OCI-LY1 (cell line): Measurements from ENCODE around the gene HOXC10.

Source experiments
- H2AFZ ChIP-seq: fragments of 200-600 bp; sonication (generic), shearing (Covaris generic); 2 replicates; pipeline ENCODE4 v1.6.0; 2014; ENCODE audit warnings: antibody characterized with exemption, mild to moderate bottlenecking, low read length
- H3F3A ChIP-seq: fragments of 200-600 bp; sonication (generic), shearing (Covaris generic); 2 replicates; pipeline ENCODE4 v1.6.0; 2014; ENCODE audit warnings: mild to moderate bottlenecking, antibody characterized with exemption, low read length, moderate library complexity; ENCODE audit not compliant: insufficient read depth
- H3K27ac ChIP-seq: fragments of 200-600 bp; sonication (generic); 2 replicates; pipeline ENCODE4 v1.5.1; 2014; ENCODE audit warnings: low read length, mixed run types, mild to moderate bottlenecking, low read depth; ENCODE audit not compliant: poor library complexity, severe bottlenecking
- H3K27me3 ChIP-seq: fragments of 200-600 bp; sonication (generic); 2 replicates; pipeline ENCODE4 v1.6.0; 2014; ENCODE audit warnings: antibody characterized with exemption, mild to moderate bottlenecking, low read length, moderate library complexity; ENCODE audit not compliant: insufficient read depth
- H3K36me3 ChIP-seq: fragments of 200-600 bp; sonication (generic); 2 replicates; pipeline ENCODE4 v1.6.1; 2014; ENCODE audit warnings: mild to moderate bottlenecking, antibody characterized with exemption, low read length, moderate library complexity, mixed read lengths; ENCODE audit not compliant: insufficient read depth
- H3K4me1 ChIP-seq: fragments of 200-600 bp; sonication (generic); 2 replicates; pipeline ENCODE4 v1.5.1; 2014; ENCODE audit warnings: mild to moderate bottlenecking, low read length, moderate library complexity; ENCODE audit not compliant: insufficient read depth, severe bottlenecking
- H3K4me2 ChIP-seq: fragments of 200-600 bp; sonication (generic), shearing (Covaris generic); 2 replicates; pipeline ENCODE4 v1.6.1; 2014; ENCODE audit warnings: low read length
- H3K4me3 ChIP-seq: fragments of 200-600 bp; sonication (generic); 2 replicates; pipeline ENCODE4 v1.5.1; 2014; ENCODE audit warnings: low read length, low read depth, mild to moderate bottlenecking, mixed read lengths; ENCODE audit not compliant: poor library complexity, severe bottlenecking
- H3K79me2 ChIP-seq: fragments of 200-600 bp; shearing (Covaris generic); 2 replicates; pipeline ENCODE4 v1.6.1; 2016; ENCODE audit warnings: mixed run types, low read length, mixed read lengths; ENCODE audit not compliant: insufficient read depth
- H3K9ac ChIP-seq: fragments of 200-600 bp; sonication (generic), shearing (Covaris generic); 2 replicates; pipeline ENCODE4 v1.6.1; 2014; ENCODE audit warnings: mild to moderate bottlenecking, low read length, mixed read lengths
- H3K9me2 ChIP-seq: fragments of 200-600 bp; sonication (generic), shearing (Covaris generic); 2 replicates; pipeline ENCODE4 v1.6.1; 2014; ENCODE audit warnings: low read depth, mild to moderate bottlenecking, low read length, mixed read lengths
- H3K9me3 ChIP-seq: fragments of 200-600 bp; shearing (Covaris generic); 2 replicates; pipeline ENCODE4 v1.6.1; 2014; ENCODE audit warnings: low read length, mixed read lengths
- H4K20me1 ChIP-seq: fragments of 200-600 bp; sonication (generic), shearing (Covaris generic); 2 replicates; pipeline ENCODE4 v1.6.0; 2016; ENCODE audit warnings: mild to moderate bottlenecking, low read length; ENCODE audit not compliant: insufficient read depth
- EZH2 ChIP-seq: fragments of 200-600 bp; sonication (generic), shearing (Covaris generic); IDR thresholded peaks from 2 replicates; pipeline ENCODE4 v1.8.0; 2017; ENCODE audit warnings: borderline replicate concordance, mixed run types, mild to moderate bottlenecking, antibody characterized with exemption, low read length, moderate library complexity, mixed read lengths
- TF ChIP-seq, protein P1 (sequence below): fragments of 200-600 bp; sonication (generic), shearing (Covaris generic); IDR thresholded peaks from 2 replicates; pipeline ENCODE4 v1.5.1; 2017; ENCODE audit warnings: mild to moderate bottlenecking, antibody characterized with exemption, low read length, moderate library complexity, mixed read lengths

Gene HOXC10

DNA sequence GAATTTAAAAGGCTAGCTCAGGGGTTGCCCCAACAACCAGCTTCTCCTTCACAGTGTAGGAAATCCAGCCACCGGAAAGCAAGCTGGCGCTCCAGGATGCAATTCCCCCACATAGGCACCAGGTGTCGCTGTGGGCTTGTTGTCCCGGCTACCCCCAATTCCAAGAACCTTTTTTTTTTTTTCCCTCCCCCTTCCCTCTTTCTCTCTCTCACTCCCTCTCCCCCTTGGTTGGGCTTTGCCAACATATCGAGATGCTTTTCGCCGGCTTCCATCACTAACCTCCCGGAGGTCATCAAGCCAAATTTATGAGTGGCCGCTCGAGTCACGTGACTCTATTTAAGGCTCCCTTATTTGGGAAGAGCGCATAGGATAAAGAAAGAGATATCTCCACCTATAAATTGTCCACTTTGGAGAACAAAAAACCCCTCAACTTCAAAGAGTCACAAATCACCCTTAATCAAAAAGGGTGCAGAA lies 47.7 kb downstream of the HOXC10 start, which contains the start of gene HOXC5:
Gene HOXC5, plus strand, starts transcription at position 424 of the 474 bp plus-strand sequence. CDS start 73 bp downstream, outside the sequence.
- no peaks in the 10 kb centered on the region for H3K79me2 ChIP-seq
- TF ChIP-seq EZH2: no peak
- TF ChIP-seq, protein P1, sequence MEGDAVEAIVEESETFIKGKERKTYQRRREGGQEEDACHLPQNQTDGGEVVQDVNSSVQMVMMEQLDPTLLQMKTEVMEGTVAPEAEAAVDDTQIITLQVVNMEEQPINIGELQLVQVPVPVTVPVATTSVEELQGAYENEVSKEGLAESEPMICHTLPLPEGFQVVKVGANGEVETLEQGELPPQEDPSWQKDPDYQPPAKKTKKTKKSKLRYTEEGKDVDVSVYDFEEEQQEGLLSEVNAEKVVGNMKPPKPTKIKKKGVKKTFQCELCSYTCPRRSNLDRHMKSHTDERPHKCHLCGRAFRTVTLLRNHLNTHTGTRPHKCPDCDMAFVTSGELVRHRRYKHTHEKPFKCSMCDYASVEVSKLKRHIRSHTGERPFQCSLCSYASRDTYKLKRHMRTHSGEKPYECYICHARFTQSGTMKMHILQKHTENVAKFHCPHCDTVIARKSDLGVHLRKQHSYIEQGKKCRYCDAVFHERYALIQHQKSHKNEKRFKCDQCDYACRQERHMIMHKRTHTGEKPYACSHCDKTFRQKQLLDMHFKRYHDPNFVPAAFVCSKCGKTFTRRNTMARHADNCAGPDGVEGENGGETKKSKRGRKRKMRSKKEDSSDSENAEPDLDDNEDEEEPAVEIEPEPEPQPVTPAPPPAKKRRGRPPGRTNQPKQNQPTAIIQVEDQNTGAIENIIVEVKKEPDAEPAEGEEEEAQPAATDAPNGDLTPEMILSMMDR: peak; percentile 91
- H3K4me3 ChIP-seq: no peak within 1 kb of the TSS
- no peaks in the 10 kb centered on the region for H3K9me3 ChIP-seq
- no peaks in the 10 kb centered on the region for H3K9me2 ChIP-seq
- no peak within 1 kb of the TSS for H2AFZ ChIP-seq
- H3K36me3 ChIP-seq: no peaks in the 10 kb centered on the region
- no peaks in the 10 kb centered on the region for H4K20me1 ChIP-seq
- H3K4me2 ChIP-seq: no peak within 1 kb of the TSS
- no peak within 1 kb of the TSS for H3K27ac ChIP-seq
- H3K4me1 ChIP-seq: no peaks in the 10 kb centered on the region
- H3K9ac ChIP-seq: no peak within 1 kb of the TSS
- no peaks in the 10 kb centered on the region for H3F3A ChIP-seq
- peaks cover 4% of the 10 kb centered on the region; the same call in 1 of the 2 replicates for H3K27me3 ChIP-seq

DNA sequence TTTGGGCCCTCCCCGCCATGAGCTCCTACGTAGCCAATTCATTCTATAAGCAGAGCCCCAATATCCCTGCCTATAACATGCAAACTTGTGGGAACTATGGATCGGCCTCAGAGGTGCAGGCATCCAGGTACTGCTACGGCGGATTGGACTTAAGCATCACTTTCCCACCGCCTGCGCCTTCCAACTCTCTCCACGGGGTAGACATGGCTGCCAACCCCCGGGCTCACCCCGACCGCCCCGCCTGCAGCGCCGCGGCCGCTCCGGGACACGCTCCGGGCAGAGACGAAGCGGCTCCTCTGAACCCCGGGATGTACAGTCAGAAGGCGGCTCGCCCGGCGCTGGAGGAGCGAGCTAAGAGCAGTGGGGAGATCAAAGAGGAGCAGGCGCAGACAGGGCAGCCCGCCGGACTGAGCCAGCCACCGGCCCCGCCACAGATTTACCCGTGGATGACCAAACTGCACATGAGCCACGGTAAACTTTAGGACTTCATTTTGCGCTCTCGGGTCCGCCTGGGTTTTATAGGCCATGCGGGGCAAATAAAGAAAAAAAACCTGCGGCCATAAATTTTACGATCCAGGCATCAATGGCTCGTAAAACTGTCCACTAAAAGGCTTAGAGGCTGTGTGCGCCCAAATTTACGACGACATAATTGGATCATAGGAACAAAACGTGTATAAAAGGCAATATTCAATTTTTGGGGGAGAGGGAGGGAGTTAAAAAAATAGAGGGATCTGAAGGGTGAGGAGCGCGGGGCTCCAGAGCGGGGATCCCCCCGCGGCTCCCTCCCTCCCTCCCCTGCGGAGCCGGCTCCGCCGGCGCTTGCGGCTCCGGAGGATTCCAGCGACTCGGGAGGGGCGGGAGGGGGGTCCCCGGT lies 48.4 kb downstream of the HOXC10 start:
- Histone ChIP-seq H3K4me1 (no peaks in the 10 kb centered on the region), H3K9me3 (no peaks in the 10 kb centered on the region), H3K4me2 (no peak overlapping the region), H3K9me2 (no peaks in the 10 kb centered on the region), H3K79me2 (no peaks in the 10 kb centered on the region), H3K27ac (no peak overlapping the region), H2AFZ (no peak overlapping the region), H4K20me1 (no peaks in the 10 kb centered on the region), H3K9ac (no peak overlapping the region), H3F3A (no peaks in the 10 kb centered on the region), H3K4me3 (no peak overlapping the region), H3K36me3 (no peaks in the 10 kb centered on the region), H3K27me3 (peaks cover 4% of the 10 kb centered on the region; the same call in 1 of the 2 replicates)
- TF ChIP-seq, protein P1: no peak
- TF ChIP-seq EZH2: no peak

DNA sequence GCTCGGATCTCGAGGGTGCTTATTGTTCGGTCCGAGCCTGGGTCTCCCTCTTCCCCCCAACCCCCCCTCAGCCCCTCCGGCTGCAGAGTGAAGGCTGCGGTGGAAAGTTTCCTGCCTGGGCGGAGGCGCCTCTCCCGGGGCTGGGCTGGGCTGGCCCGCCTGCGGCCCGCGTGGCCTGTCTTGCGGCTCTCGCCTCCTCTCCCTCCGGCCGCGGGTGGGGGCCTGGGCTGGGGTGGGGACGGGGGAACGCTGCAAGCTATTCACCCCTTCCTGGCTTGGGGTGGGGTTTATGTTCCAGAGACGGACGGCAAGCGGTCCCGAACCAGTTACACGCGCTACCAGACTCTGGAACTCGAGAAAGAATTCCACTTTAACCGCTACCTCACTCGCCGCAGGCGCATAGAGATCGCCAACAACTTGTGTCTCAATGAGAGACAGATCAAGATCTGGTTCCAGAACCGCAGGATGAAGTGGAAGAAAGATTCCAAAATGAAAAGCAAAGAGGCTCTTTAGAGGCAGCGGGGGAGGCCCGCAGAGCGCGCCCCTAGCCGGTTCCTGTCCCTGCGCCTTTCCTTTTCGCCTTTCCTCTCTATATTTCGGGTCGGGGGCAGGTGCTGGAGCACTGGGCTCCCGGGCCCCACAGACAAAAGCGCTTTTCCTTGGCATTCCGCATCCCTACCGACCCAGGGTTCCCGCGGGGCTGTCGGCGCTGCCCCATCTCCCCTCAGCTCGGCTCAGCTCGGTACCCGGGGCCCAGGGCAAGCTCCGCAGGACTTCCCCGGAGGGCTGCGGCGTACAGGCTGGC lies 49.2 kb downstream of the HOXC10 start:
- no peak overlapping the region for H3K4me3 ChIP-seq
- H3K4me1 ChIP-seq: no peaks in the 10 kb centered on the region
- no peak overlapping the region for H3K4me2 ChIP-seq
- H3K79me2 ChIP-seq: no peaks in the 10 kb centered on the region
- no peak overlapping the region for H3K9ac ChIP-seq
- H3K9me3 ChIP-seq: no peaks in the 10 kb centered on the region
- H3K27me3 ChIP-seq: peaks cover 4% of the 10 kb centered on the region; the same call in 1 of the 2 replicates
- H2AFZ ChIP-seq: no peak overlapping the region
- no peak overlapping the region for H3K27ac ChIP-seq
- no peaks in the 10 kb centered on the region for H3F3A ChIP-seq
- no peaks in the 10 kb centered on the region for H4K20me1 ChIP-seq
- H3K36me3 ChIP-seq: no peaks in the 10 kb centered on the region
- no peaks in the 10 kb centered on the region for H3K9me2 ChIP-seq
- no peak for TF ChIP-seq EZH2
- TF ChIP-seq, protein P1: no peak
